Cardiac septum (tissue), 1 donor: ENCODE measurements around the gene GLIS1. TPM values are rescaled to one million over a fixed set of nuclear protein-coding genes. Genes with fewer than 3 reads are reported as not detected.

Experiments used
- DNase-seq: peaks from one replicate; pipeline ENCODE4 v3.0.0-alpha.2; 2020; ENCODE audit warnings: low spot score
- intact Hi-C: fragments of 100-400 bp; cut with DNase I; formaldehyde crosslinking; loops from one replicate; pipeline ENCODE4 v1.14.0; 2022
- total RNA-seq: library from RNA; stranded (reverse); fragmentation: NEBNext Ultra II Directional; extraction: Animal tissue kit (Norgen Biotek cat#: 25700); gene quantifications from one replicate; pipeline ENCODE4 v1.2.1, GENCODE V29; 2021
- donor health status: DM: no; HTN: no; CAD: no.

Gene GLIS1
- total RNA-seq, 1 donor from 2014 or later, result 0.30 TPM

DNA sequence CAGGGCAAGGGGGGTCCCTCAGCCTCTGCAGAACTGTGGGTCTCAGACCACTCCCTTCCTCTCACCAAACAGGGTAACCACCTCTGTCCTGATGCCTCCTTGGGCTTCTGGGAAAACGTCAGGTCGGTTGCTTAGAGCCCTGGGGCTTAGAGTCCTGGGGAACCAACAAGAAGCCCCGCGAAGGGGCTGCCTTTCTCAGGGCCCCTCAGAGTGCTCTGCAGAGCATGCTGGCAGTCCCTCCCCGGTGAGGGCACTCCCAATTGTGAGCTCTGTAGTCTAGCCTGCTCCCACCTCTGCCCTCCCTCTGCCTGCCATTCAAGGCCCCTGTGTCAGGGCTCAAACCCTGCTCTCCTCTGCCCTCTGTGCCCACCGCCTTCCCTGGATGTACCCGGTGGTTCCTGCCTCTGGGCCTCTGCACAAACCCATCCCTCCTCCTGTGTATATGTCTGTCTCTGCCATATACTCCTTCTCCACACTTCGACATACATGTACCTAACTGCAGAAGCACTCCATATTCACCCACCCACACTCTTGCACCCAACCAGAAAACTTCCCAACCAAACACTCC is 187.5 kb downstream of the GLIS1 start:
- DNase-seq, result peak; percentile 39
- intact Hi-C loops, result no loop called here

DNA sequence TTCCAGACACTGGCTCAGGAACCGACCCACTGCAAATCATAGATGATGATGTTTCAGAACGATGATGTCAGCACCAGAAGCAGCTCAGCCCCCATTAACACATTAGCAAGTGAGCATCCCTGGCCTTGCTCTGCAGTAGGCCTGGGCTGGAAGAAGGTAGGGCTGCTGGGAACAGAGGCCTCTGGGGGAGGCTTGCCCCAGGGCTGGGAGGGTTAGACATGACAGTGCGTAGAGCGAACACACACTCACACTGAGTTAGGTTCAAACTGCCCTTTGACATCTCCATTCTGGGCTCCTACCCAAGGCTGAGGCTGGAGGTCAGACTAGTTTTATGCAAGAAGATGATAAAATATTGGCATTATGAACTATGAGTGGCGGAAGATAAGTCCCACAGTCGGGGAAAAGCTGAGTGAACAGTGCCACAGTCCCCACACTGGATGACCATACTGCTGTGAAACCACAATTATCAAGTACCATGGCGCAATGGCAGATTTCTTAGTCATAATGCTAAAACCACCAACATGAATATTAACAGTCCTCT is 188.7 kb downstream of the GLIS1 start:
- DNase-seq, result peak; percentile 60
- intact Hi-C loops, result no loop called here

DNA sequence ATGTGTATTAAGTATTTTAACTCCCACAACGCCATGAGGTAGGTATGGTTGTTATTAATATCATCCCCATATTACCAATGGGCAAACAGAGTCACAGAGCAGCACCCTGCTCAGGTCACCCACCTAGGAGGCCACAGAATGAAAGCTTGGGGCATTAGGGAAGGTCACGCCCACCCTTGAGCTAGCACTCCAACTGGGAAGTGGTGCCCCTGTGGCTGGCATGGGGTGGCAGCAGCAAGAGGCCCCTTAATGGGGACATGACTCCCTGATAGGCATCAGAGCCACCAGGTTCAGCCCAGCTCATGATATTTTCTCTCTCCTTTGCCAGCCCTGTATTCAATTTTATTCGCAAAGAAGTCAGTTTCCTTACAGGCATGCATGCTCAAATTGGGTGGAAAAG is 189.2 kb downstream of the GLIS1 start:
- peak; percentile 29 for DNase-seq
- intact Hi-C loops, result no loop called here

DNA sequence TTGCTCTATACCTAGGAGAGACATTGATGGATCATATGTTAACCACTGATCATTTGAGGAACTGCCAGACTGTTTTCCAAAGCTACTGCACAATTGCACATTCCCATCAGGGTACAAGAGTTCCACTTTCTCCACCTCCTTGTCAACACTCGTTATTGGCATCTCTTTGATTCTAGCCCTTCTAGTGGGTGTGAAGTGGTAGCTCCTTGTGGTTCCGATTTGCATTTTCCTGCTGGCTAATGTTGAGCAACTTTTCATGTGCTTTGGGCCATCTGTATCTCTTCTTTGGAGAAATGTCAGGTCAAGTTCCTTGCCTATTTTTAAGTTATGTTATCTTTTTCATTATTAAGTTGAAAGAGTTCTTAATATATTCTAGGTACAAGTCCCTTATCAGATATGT is 189.7 kb downstream of the GLIS1 start:
- no peak for DNase-seq
- intact Hi-C loops, result no loop called here

DNA sequence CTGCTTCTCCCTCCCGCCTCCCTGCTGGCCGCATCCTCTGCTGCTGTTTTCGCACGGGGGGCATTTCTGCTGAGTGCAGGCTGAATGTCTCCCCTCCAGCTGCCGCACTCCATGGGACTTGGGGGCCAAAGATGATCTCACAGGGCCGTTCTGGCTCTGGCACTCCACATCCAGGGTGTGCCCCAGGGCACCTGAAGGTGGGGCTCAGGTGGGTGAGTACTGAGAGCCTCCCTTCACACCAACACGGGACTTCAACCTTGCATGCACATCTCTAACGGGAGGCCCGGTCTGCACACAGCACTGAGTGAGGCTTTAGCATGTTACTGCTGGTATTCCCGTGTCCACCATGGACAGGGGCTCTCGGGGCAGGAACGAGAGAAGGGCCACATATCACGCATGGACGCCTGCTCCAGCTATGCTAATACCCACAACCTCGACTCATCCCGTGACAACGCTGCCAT is 190.9 kb downstream of the GLIS1 start:
- peak; percentile 74 for DNase-seq
- intact Hi-C loops, result no loop called here

DNA sequence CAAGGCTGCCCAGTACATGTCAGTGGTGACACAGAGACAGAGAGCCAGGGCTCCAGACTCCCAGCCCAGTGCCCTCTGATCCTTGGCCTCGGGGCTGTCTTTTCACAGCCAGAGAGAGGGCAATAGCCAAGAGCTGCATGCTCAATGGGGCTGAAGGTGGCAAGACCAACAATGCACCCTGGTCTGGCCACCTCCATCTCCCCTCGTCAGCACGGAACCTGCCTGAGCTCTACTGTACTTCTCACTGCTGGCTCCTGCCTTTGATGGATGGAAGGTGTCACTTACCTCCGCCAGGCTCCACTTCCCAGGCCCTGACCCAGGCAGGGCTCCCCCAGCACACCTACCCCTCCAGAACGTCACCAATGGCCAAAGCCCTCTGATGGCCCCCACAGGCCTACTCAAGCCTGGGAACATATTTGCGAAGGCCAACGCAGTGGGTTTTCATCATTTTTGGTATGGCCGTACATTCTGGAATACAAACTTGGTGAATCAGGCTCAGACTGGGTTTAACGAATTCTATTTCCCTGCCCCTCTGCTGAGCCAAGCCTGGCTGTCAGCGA is 191.7 kb downstream of the GLIS1 start:
- intact Hi-C loops, result no loop called here
- peak; percentile 55 for DNase-seq

DNA sequence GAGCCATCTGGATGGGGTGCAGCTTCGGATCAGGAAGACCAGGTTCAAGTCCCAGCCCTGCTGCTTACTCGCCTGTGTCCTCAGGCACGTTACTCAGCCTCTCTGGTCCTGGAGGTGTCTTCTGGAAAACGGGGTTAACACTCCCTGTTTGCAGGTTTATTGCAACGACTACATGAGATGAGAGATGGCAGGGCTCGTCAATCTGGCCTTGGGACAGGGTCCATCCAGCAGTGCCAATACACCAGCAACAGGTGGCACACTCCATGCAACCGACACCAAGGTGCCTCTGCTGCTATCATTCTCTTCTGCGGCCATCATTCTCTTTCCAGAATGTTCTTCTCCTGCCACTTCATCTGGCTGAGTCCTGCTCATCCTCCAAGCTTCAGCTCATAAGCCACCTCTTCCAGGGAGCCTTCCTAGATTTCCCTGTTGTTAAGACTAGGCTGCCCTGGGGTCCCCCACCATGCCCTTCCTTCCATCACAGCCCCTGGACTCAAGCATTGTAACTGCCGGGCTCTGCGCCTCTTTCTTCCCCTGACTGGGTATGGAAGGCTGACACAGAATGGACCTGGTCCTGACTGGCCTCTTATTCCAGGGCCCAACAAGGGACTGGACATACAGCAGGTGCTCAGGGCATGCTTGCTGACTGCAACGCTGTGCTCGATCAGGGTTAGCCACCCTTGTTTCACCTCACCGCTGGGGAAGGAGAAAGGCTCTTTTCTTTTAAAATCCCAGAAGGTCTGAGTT is 192.4 kb downstream of the GLIS1 start:
- DNase-seq, result peak; percentile 53
- intact Hi-C loops, result no loop called here

DNA sequence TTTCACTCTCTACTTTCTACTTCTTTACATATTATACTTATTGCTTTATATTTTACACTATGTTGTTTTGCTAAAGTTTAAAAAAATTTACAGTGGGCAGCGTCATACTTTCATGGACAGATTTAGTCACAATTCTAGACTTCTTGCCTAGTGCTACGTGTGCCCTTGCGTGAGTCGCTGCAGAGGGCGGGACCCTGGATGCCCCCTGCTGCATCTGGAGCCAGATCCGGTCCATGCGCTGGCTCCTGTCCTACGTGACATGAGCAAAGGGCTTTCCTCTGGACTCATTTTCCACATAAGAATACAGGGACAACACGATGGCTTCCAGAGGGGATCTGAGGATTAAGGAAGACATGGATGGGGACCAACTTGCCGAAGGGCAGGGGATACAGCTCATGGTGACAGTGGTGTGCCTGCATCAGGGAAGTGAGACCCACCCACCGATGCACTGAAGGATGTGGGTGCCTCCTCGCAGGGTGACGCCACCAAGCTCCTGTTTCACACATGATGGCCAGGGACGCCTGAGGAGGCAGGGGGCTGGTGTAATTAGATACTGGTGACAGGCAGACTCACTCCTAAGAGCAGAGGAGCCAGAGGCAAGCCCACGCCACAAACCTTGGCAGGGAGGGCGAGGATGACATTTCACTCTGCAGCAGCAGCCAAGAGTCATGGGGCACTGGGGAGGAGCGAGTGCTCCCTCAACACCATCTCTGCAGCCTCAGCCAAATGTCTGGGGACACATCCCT is 193.1 kb downstream of the GLIS1 start:
- DNase-seq, result peak; percentile 74
- intact Hi-C loops, result no loop called here

DNA sequence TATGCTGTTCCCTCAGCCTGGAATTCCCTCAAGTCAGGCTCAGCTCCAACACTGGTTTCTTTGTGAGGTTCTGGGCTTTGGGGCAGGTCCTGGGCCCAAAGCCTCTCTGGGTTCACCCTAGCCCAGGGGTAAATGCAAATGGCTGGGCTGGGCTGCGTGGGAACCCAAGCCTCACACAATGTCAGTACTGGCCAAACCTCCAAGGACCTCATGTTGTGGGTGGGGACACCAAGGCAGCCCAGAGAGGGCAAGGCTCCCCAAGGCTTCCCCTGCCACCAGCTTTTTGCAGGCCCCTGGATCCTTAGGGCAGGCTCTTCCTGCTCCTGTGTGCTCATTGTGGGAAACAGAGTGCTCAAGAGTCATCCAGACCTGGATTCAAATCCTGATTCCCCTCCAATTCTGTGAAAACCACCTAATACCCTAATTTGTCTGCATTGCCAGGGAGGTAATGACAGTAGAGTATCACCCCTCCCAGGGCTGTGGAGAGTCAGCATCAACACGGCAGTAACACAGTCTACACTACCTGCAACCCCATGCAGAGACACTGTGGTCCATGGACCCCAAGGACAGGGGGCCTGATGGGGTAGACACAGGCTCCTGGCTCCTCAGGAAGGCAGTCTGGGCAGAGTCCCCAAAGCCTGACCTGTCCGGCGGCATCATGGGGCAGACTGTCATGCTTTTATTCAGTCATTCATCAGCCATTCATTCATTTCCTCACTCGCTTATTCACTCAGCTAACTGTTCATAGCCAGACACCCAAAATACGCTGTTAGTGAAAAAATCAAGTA is 194.0 kb downstream of the GLIS1 start:
- peak; percentile 36 for DNase-seq
- intact Hi-C loops, result no loop called here

DNA sequence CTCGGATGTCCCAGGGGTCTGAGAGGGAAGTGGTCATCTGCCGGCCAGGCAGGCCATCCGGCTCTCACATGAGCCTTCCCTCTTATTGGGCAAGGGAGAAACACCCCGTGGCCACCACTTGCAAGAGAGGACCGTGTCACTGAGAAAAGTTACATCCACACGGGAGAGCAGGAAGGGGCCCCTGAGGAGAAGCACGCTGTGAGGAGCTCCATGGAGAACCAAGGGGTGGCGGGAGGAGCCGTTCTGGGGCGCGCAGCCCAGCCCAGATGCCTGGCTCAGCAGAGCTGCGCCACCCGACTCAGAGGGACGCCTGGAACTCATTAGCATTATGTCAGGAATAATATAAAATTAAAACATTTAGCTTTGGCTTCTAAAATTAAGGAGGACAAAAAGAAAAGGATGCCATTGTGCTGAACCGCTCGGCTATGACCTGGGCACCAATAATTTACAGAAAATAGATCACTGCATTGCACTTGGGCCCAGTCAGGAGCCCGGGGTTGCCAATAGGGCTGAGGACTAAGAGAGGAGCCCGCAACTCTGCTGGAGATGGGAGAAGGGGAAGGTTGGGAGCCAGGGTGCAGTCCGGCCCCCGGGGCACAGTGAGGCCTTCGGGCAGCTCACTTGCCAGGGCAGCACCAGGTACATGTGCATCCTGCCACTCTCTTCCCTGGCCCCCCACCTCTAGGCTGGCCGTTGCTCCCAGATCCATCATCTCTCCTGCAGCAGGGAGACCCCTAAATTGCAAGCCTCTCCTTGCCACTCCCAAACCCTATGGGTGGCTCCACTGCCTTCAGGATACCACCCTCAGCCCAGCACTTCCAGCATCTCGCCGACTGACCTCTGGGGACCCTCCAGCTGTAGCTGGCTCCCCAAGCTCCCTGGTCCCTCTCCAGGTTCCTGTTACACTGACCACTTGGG is 194.9 kb downstream of the GLIS1 start:
- intact Hi-C loops, result no loop called here
- DNase-seq, result peak; percentile 73

DNA sequence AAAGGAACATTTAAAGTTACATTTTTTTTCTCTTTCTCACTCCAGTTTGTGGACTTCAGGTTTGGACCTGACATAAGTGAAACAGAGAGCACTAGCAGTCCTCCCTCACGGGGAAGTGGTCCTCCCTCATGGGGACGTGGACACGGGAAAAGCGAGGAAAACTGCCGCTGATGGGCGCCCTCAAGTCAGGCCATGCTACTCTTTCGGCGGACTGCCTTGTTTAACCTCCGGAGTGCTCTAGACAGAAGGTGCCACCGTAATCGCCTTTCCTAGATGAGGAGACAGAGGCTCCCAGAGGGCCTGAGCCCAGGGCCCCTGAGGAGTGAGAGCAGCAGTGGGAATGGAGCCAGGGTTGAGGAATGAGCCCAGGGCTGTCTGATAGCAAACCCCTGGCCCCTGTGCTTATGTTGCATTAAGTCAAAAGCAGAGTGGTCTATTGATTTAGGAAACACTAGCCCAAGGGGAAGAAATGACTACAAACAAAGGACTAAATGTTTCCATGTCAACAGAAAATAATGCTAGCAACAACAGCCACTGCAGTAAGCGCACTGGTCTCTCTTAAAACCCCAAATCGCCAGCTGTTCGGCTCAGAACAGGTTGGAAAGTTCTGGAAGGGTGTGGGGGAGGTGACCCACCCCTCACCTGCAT is 195.7 kb downstream of the GLIS1 start:
- intact Hi-C loops, result no loop called here

DNA sequence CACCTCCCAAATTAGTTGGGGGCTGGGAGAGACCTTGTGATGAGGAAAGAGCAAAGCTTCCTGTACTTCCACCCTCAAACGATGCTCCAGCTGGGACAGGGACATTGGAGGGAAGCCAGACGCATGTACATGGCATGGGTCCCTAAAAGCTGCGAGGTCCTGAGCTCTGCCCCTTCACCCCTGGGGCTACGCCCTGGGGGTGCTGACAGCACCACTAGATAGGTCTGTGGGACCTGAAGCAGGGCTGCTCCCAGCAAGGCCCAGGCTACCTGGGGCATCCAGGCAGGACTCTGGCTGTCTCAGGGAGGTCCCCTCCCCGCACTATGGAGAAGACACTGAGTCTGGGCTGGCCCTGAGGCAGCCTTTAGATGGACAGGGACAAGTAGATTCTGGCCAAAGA is 196.4 kb downstream of the GLIS1 start:
- intact Hi-C loops, result no loop called here
- no peak for DNase-seq

More for the DNA sequence above, 195.7 kb downstream of the GLIS1 start:
- peak; percentile 57 for DNase-seq

DNA sequence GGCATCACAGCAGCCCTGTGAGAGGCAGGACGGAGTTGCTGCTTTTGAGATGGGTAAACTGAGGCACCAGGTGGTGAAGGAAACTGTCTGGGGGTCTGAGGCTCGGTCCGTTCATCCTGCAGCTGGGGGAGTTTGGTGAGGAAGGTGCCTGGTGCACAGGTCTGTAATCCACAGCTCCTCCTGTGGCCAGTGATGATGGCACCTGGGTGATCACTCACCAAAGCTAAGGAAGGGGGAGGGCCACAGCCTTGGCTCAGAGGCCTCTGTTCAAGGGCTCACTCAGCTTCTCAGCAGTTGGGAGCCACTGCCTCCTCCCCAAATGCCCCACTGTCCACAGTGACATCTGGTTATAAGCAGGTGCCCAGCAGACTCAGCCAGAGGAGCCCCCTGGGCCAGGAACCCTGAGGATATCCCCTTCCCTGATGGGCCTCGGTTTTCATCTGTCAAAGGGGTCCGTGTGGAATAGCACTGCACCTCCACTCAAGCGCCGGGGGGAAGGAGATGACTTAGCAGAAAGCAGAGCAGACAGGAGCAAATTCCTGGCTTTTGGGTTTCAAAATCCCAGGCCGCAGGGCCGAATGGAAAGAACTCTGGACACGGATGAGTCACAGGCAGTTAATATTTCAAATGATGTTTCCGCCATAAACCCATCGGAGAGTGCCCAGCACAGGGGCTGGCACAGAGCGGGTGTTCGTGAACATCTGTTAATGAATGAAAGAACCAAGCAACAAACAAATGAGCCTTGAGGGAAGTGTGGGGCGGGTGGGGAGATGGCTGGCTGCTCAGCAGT is 197.0 kb downstream of the GLIS1 start:
- DNase-seq, result peak; percentile 70
- intact Hi-C loops, result no loop called here

DNA sequence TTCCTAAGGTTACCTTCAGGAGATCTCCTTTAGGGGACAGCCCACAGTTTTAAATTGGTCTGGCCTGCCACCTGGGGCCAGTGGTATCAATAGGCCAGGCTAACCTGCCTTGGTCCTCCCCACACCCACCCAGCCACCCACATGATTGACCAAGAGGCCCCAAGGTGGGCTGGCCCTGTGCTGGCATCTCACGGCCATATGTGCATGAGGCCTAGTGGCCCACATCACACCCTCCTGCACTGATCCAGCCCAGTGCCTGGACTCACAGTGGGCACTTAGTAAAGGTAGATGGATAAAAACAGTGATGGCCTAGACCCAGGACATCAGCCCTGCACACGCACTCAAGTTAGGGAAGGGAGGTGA is 197.7 kb downstream of the GLIS1 start:
- intact Hi-C loops, result no loop called here
- DNase-seq, result no peak

DNA sequence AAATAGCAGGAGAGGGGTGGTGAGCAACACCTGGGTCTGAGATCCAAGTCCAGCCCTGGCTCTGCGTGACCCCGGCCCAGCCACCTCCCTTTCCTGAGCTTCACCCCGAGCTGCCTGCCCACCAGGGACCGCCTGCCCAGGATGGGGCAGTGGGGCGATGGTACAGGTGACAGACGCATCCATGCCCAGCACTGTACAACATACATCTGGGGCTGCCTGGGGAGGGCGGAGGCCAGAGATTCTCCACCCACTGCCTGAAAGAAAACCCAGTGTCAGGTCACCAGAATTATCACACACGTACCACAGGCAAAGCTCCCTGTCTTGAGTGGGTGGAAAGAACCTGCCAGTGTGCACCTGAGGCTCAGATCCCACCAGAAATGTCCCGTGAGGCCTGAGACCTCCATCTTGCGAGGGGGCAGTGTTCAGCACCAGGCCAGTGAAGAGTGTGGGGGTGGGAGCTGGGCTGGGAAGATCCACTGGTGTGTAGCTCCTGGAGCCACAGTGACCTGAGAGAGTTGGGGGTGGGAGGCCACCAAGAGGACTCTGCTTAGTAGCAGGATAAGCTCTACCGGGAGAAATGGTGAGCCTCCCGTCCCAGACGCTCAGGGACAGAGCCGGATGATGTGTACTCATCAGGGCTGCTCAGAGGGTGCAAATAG is 198.2 kb downstream of the GLIS1 start:
- no peak for DNase-seq
- intact Hi-C loops, result no loop called here

DNA sequence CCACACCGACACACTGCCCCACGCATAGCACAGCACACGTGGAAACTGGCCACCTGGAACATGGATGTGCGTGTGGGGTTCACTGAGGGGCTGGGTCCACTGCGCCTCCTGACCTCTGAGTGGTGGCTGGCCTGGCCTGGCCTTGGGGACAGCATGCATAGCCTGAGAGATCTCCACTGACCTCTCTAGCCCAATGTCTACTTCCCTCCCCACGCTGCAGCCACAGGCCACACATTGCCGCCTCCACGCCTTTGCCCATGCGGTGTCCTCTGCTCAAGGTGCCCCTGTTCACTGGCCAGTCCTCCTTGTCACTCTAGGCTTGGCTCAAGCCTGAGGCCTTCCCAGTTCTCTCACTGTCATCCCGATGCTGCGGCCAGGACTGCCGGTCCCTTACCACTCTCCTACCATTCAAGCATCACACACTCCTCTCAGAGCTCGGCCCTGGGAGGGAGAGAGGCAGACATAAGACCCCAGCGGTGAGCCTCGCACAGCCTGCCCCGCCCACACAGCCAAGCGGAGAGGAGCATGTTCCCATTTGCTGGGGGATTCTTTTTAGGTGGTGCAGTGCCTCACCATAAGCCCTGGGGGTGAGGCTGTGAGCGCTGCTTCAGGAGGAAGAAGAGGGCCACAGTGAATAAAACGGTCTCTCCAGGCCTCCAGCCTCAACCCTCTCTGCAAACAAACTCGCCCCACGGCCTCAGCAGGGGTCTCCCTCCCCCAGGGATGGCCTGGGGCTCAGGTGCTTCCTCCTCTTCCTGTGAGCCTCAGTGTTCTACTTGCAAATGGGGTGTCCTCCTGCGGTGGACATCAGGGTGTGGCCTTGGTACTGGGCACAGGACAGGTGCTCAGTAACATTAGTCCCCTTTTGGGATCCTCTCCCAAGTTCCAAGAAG is 199.0 kb downstream of the GLIS1 start:
- intact Hi-C loops, result no loop called here
- no peak for DNase-seq
